Measurements from ENCODE around the gene RNASE13. TPM values are rescaled to one million over a fixed set of nuclear protein-coding genes. Genes with fewer than 3 reads are reported as not detected.
A peak's percentile ranks its signal among the peaks of the same experiment; 100 is the strongest.
"Not testable (repeated sequence)": the region's sequence is repeated elsewhere in the genome, so short reads cannot be mapped to it uniquely, and the experiment has no call there.

Gene RNASE13
- total RNA-seq, 2 donors from 2014 or later, result not detected

GRCh38 chr14:21014761-21015190 lies 19.8 kb downstream of the RNASE13 start:
- H3K27me3 ChIP-seq, result no peaks in the 10 kb centered on the region
- peak; percentile 93 for ATAC-seq
- no peaks in the 10 kb centered on the region for H3K4me1 ChIP-seq
- H3K4me3 ChIP-seq, result no peak overlapping the region
- H3K36me3 ChIP-seq (replicated peaks in 1 of 2; ENCODE audit: insufficient read depth in 1 of 2, low read depth in 2 of 2), result peaks cover 11 to 15% of the 10 kb centered on the region in 2 donors
- TF ChIP-seq CTCF (IDR thresholded peaks at IDR 0.05) (peak; percentile 76 to 99 (median 97)), POLR2A (IDR thresholded peaks at IDR 0.05) (no peak)
- intact Hi-C loops (cut with DNase I), result loop anchor here (5.0 kb wide), 1 partner anchor 73 kb away; no protein-coding TSS in a partner anchor
- 0 to 1% methylated on average over 4 of the region's 4 CpGs for WGBS, 2 donors
- H3K27ac ChIP-seq, result no peak overlapping the region
- peak; percentile 87 to 91 (median 88) for DNase-seq
- H3K9me3 ChIP-seq, result no peaks in the 10 kb centered on the region

GRCh38 chr14:21011136-21011535 lies 23.5 kb downstream of the RNASE13 start:
- H3K36me3 ChIP-seq (replicated peaks in 1 of 2; ENCODE audit: insufficient read depth in 1 of 2, low read depth in 2 of 2), result no peaks in the 10 kb centered on the region
- DNase-seq, result no peak
- TF ChIP-seq CTCF (IDR thresholded peaks at IDR 0.05) (no peak), POLR2A (IDR thresholded peaks at IDR 0.05) (no peak)
- no peak overlapping the region for H3K4me3 ChIP-seq
- H3K27me3 ChIP-seq, result no peaks in the 10 kb centered on the region
- H3K9me3 ChIP-seq, result no peaks in the 10 kb centered on the region
- no peaks in the 10 kb centered on the region for H3K4me1 ChIP-seq
- H3K27ac ChIP-seq, result no peak overlapping the region
- 60 to 80% methylated on average over 1 of the region's 1 CpG for WGBS, 2 donors
- no peak for ATAC-seq
- intact Hi-C loops (cut with DNase I), result no loop called here

- H3K27me3 ChIP-seq; intact Hi-C loops (cut with DNase I); H3K4me3 ChIP-seq; H3K36me3 ChIP-seq (replicated peaks in 1 of 2; ENCODE audit: insufficient read depth in 1 of 2, low read depth in 2 of 2); DNase-seq; ATAC-seq; H3K9me3 ChIP-seq; H3K27ac ChIP-seq; H3K4me1 ChIP-seq: not testable (repeated sequence)
- WGBS, 2 donors, result 59 to 73% methylated on average over 3 of the region's 3 CpGs
Measured at GRCh38 chr14:21009721-21010120, 24.9 kb downstream of the RNASE13 start.

GRCh38 chr14:21003788-21004346 lies 30.7 kb downstream of the RNASE13 start:
- Histone ChIP-seq H3K4me1 (no peaks in the 10 kb centered on the region), H3K4me3 (no peak overlapping the region), H3K27me3 (no peaks in the 10 kb centered on the region), H3K27ac (no peak overlapping the region), H3K9me3 (no peaks in the 10 kb centered on the region), H3K36me3 (replicated peaks in 1 of 2; ENCODE audit: insufficient read depth in 1 of 2, low read depth in 2 of 2) (no peaks in the 10 kb centered on the region)
- no peak for TF ChIP-seq POLR2A (IDR thresholded peaks at IDR 0.05)
- no peak for TF ChIP-seq CTCF (IDR thresholded peaks at IDR 0.05)
- no peak for DNase-seq
- intact Hi-C loops (cut with DNase I), result no loop called here
- 77 to 79% methylated on average over 14 of the region's 14 CpGs for WGBS, 2 donors
- ATAC-seq, result no peak

- Histone ChIP-seq H3K27me3 (no peaks in the 10 kb centered on the region), H3K27ac (no peak overlapping the region), H3K9me3 (no peaks in the 10 kb centered on the region), H3K36me3 (replicated peaks in 1 of 2; ENCODE audit: insufficient read depth in 1 of 2, low read depth in 2 of 2) (peaks cover 5 to 6% of the 10 kb centered on the region in 2 donors), H3K4me3 (no peak overlapping the region), H3K4me1 (no peaks in the 10 kb centered on the region)
- 66 to 70% methylated on average over 6 to 7 of the region's 7 CpGs for WGBS, 2 donors
- no peak for TF ChIP-seq CTCF (IDR thresholded peaks at IDR 0.05)
- TF ChIP-seq POLR2A (IDR thresholded peaks at IDR 0.05), result no peak
- DNase-seq, result no peak
- intact Hi-C loops (cut with DNase I), result no loop called here
- no peak for ATAC-seq
Measured at GRCh38 chr14:21001218-21001617, 33.4 kb downstream of the RNASE13 start.

All from body of pancreas (tissue), 4 donors.